HFFc6 (cell line): ENCODE data around the gene LRRC8C. TPM values are rescaled to one million over a fixed set of nuclear protein-coding genes. Genes with fewer than 3 reads are reported as not detected.
A peak's percentile ranks its signal among the peaks of the same experiment; 100 is the strongest.

Experiments used
- DNase-seq: peaks from one replicate; pipeline ENCODE4 v3.0.0-alpha.2; 2018
- H3K27ac Mint-ChIP-seq: 2 replicates; pipeline ENCODE4 v1.8.0; 2020; ENCODE audit warnings: mild to moderate bottlenecking, mixed read lengths
- H3K27me3 Mint-ChIP-seq: 2 replicates; pipeline ENCODE4 v1.8.0; 2021; ENCODE audit warnings: mild to moderate bottlenecking, moderate library complexity, mixed read lengths; ENCODE audit not compliant: insufficient read depth
- H3K36me3 Mint-ChIP-seq: 2 replicates; pipeline ENCODE4 v1.8.0; 2021; ENCODE audit warnings: low read depth, mixed read lengths
- H3K4me1 Mint-ChIP-seq: 2 replicates; pipeline ENCODE4 v1.8.0; 2020; ENCODE audit warnings: low read depth, mixed read lengths
- H3K4me3 Mint-ChIP-seq: 2 replicates; pipeline ENCODE4 v1.8.0; 2020; ENCODE audit warnings: mild to moderate bottlenecking, moderate library complexity, mixed read lengths
- H3K9me3 Mint-ChIP-seq: 2 replicates; pipeline ENCODE4 v1.8.0; 2020; ENCODE audit warnings: mild to moderate bottlenecking, mixed read lengths
- total RNA-seq, 6 experiments: library from RNA; stranded (reverse); fragmentation: NEBNext Ultra II Directional; extraction: Animal tissue kit (Norgen Biotek cat#: 25700); gene quantifications; 2 replicates in 1 of 6; 3 replicates in 5 of 6; pipeline ENCODE4 v1.2.3, GENCODE V29; 2021
- TF ChIP-seq, protein P1 (sequence below): fragments of 200-600 bp; sonication (generic); IDR thresholded peaks from 2 replicates; pipeline ENCODE4 v1.5.0; 2021; ENCODE audit warnings: antibody characterized with exemption, mild to moderate bottlenecking

The LRRC8C gene
- total RNA-seq, 6 experiments from 2014 or later, result 5.0 to 13.7 (median 10.9) TPM

DNA sequence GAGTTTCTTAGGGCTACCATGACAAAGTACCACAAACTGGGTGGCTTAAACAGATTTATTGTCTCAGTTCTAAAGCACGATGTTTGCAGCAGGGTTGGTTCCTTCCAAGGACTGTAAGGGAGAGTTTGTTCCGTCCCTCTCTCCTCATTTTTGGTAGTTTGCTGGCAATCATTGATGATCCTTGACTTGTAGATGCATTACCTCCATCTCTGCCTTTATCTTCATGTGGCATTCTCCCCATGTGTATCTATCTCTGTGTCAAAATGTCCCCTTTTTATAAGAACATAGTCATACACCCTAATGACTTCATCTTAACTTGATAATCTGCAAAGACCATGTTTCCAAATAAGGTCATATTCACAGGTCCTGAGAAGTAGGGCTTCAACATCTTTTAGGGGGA lies 90.2 kb downstream of the LRRC8C start:
- TF ChIP-seq, protein P1, sequence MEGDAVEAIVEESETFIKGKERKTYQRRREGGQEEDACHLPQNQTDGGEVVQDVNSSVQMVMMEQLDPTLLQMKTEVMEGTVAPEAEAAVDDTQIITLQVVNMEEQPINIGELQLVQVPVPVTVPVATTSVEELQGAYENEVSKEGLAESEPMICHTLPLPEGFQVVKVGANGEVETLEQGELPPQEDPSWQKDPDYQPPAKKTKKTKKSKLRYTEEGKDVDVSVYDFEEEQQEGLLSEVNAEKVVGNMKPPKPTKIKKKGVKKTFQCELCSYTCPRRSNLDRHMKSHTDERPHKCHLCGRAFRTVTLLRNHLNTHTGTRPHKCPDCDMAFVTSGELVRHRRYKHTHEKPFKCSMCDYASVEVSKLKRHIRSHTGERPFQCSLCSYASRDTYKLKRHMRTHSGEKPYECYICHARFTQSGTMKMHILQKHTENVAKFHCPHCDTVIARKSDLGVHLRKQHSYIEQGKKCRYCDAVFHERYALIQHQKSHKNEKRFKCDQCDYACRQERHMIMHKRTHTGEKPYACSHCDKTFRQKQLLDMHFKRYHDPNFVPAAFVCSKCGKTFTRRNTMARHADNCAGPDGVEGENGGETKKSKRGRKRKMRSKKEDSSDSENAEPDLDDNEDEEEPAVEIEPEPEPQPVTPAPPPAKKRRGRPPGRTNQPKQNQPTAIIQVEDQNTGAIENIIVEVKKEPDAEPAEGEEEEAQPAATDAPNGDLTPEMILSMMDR, result no peak
- H3K4me3 Mint-ChIP-seq, result no peak overlapping the region
- no peaks in the 10 kb centered on the region for H3K27me3 Mint-ChIP-seq
- H3K27ac Mint-ChIP-seq, result no peak overlapping the region
- H3K9me3 Mint-ChIP-seq, result no peaks in the 10 kb centered on the region
- DNase-seq, result no peak
- H3K36me3 Mint-ChIP-seq, result no peaks in the 10 kb centered on the region
- peaks cover 73% of the 10 kb centered on the region for H3K4me1 Mint-ChIP-seq

DNA sequence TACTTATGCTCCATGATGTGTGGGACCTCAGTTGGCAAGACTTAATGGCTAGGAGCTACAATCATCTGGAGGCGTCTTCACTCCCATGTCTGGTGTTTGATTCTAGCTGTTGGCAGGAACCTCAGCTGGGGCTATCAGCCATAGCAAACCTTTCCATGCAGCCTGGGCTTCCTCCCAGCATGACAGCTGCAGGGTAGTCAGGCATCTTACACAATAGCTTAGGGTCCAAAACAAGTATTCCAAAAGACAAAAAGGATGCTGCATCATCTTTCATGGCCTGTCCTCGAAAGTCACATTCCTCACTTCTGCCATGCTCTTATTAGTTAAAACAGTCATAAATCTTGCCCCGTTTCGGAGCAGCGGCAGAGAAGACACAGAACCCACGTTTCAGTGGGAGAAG lies 90.9 kb downstream of the LRRC8C start:
- Mint-ChIP-seq H3K4me3 (no peak overlapping the region; the same call in 1 of the 2 replicates), H3K27ac (peak overlapping the region; percentile 95), H3K9me3 (no peaks in the 10 kb centered on the region), H3K27me3 (no peaks in the 10 kb centered on the region), H3K4me1 (peaks cover 66% of the 10 kb centered on the region), H3K36me3 (no peaks in the 10 kb centered on the region)
- TF ChIP-seq, protein P1, result no peak
- no peak for DNase-seq

DNA sequence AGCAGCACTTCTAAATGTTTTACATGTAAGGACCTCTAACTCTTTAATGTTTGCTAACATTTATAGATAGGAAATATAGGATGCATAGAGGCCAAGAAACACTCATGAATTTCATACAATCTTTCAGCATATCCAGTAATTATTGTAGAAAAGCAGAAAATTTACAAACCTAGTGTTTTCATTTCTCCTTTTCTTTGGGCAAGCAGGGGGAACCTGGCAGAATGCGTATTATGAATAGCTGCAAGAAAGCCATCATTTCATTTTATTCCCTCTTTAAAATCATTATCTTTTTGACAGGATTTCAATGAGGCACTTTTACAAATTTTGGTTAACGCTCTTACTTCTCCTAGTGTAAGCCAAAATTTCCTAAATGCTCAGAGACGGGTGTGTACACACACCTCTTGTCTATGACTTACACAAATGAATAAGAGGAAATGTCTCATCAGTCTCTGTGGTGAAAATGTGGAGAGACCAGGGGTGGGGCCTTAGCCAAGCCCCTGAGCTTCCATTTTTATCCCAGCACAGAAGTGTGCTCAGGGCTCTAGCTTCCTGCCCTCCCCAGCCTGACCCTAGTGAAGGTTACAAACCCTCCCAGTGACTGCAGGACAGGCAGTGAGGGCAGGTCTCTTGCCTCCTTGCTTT lies 91.6 kb downstream of the LRRC8C start:
- DNase-seq, result no peak
- H3K27ac Mint-ChIP-seq, result peak overlapping the region; percentile 95

DNA sequence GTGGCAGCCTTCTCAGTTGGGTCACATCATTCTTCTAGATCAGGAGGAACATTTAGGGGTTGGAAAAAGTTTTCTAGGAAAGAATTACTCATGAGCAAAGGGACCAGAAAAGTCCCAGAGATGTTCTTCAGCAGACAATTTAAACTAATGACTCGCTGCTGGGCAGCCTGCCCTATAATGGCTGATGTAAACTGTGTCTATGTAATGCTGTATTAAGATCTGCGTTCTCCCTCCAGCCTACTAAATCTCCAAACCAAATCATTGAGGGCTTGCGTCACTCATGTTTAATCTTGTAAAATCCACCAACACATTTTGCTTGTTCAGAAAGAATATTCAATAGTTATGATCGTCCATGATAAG lies 92.1 kb downstream of the LRRC8C start:
- TF ChIP-seq, protein P1, result no peak
- H3K27ac Mint-ChIP-seq, result peak overlapping the region; percentile 95
- H3K9me3 Mint-ChIP-seq, result no peaks in the 10 kb centered on the region
- H3K4me3 Mint-ChIP-seq, result peak overlapping the region; percentile 70
- peaks cover 55% of the 10 kb centered on the region for H3K4me1 Mint-ChIP-seq
- H3K27me3 Mint-ChIP-seq, result no peaks in the 10 kb centered on the region
- peak; percentile 75 for DNase-seq
- H3K36me3 Mint-ChIP-seq, result no peaks in the 10 kb centered on the region

More for the DNA sequence above, 91.6 kb downstream of the LRRC8C start:
- TF ChIP-seq, protein P1, result no peak
- Mint-ChIP-seq H3K27me3 (no peaks in the 10 kb centered on the region), H3K4me1 (peaks cover 60% of the 10 kb centered on the region), H3K9me3 (no peaks in the 10 kb centered on the region), H3K36me3 (no peaks in the 10 kb centered on the region), H3K4me3 (peak overlapping the region; percentile 70)

DNA sequence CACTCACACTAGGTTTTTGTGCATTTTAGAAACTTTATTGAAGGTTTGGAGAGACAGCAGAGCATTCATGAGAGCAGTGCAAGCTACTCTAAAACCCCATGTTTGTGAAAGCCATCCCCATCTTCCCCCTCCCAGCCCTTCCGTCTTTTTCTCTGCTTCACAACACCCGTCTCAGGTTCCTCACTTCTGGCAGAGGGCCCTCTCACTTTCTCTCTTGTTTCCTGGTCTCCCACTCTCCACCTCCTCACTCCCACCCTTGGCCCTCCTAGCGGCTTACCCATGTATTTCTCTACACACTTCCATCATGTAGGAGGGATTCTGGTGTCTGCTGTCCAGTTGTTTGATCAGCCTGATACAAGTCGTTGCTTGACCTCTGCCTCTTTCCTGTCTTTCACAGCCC lies 92.7 kb downstream of the LRRC8C start:
- DNase-seq, result no peak
- no peaks in the 10 kb centered on the region for H3K36me3 Mint-ChIP-seq
- H3K4me3 Mint-ChIP-seq, result peak overlapping the region; percentile 70; the same call in 1 of the 2 replicates
- TF ChIP-seq, protein P1, result no peak
- no peaks in the 10 kb centered on the region for H3K27me3 Mint-ChIP-seq
- no peaks in the 10 kb centered on the region for H3K9me3 Mint-ChIP-seq
- peak overlapping the region; percentile 95 for H3K27ac Mint-ChIP-seq
- H3K4me1 Mint-ChIP-seq, result peaks cover 48% of the 10 kb centered on the region
